Measurements from ENCODE around the gene TBC1D17.

TBC1D17 gene

GRCh38 chr19:49877020-49877878, at the start of gene TBC1D17, which contains the start of gene AKT1S1:
Gene TBC1D17, plus strand, starts transcription at chr19:49877702. Its CDS starts 22 bp downstream, at chr19:49877724.
Gene AKT1S1, minus strand, starts transcription at chr19:49877355. Its CDS starts 4,060 bp downstream, at chr19:49873295.
- DNase-seq (ENCODE audit: low read depth in 3 of 3), result peak; percentile 96 to 98 (median 96)

- no peak for DNase-seq (ENCODE audit: low read depth in 3 of 3)
Observed at GRCh38 chr19:49829200-49829599, 48.3 kb upstream of the TBC1D17 start.

GRCh38 chr19:49829721-49830120, 47.8 kb upstream of the TBC1D17 start:
- DNase-seq (ENCODE audit: low read depth in 3 of 3), result no peak

GRCh38 chr19:49830766-49831165, 46.7 kb upstream of the TBC1D17 start:
- DNase-seq (ENCODE audit: low read depth in 3 of 3), result no peak

- DNase-seq (ENCODE audit: low read depth in 3 of 3), result no peak
Observed at GRCh38 chr19:49831592-49831991, 45.9 kb upstream of the TBC1D17 start.

- DNase-seq (ENCODE audit: low read depth in 3 of 3), result no peak
Observed at GRCh38 chr19:49832556-49832955, 44.9 kb upstream of the TBC1D17 start.

GRCh38 chr19:49833599-49833998, 43.9 kb upstream of the TBC1D17 start:
- no peak for DNase-seq (ENCODE audit: low read depth in 3 of 3)

GRCh38 chr19:49835562-49835961, 41.9 kb upstream of the TBC1D17 start:
- no peak for DNase-seq (ENCODE audit: low read depth in 3 of 3)

- no peak for DNase-seq (ENCODE audit: low read depth in 3 of 3)
Observed at GRCh38 chr19:49836176-49837008, 41.1 kb upstream of the TBC1D17 start.

GRCh38 chr19:49837009-49837310, 40.5 kb upstream of the TBC1D17 start:
- no peak for DNase-seq (ENCODE audit: low read depth in 3 of 3)

GRCh38 chr19:49837425-49837824, 40.1 kb upstream of the TBC1D17 start:
- no peak for DNase-seq (ENCODE audit: low read depth in 3 of 3)

GRCh38 chr19:49838885-49839588, 38.5 kb upstream of the TBC1D17 start:
- DNase-seq (ENCODE audit: low read depth in 3 of 3), result no peak

GRCh38 chr19:49839713-49840112, 37.8 kb upstream of the TBC1D17 start:
- no peak for DNase-seq (ENCODE audit: low read depth in 3 of 3)

GRCh38 chr19:49840321-49840720, 37.2 kb upstream of the TBC1D17 start:
- DNase-seq (ENCODE audit: low read depth in 3 of 3), result no peak

GRCh38 chr19:49840736-49841249, 36.7 kb upstream of the TBC1D17 start:
- no peak for DNase-seq (ENCODE audit: low read depth in 3 of 3)

GRCh38 chr19:49843265-49843664, 34.2 kb upstream of the TBC1D17 start:
- DNase-seq (ENCODE audit: low read depth in 3 of 3), result no peak

GRCh38 chr19:49844138-49845095, 33.1 kb upstream of the TBC1D17 start:
- no peak for DNase-seq (ENCODE audit: low read depth in 3 of 3)

GRCh38 chr19:49845414-49845813, 32.1 kb upstream of the TBC1D17 start:
- DNase-seq (ENCODE audit: low read depth in 3 of 3), result no peak

GRCh38 chr19:49846408-49846807, 31.1 kb upstream of the TBC1D17 start:
- DNase-seq (ENCODE audit: low read depth in 3 of 3), result no peak

Data from stimulated activated CD4-positive, alpha-beta T cell treated with anti-CD3 and anti-CD28 coated beads, TNF-alpha, amount 100 ng/mL, for 24 hours (primary cell).